HG03103 (cell line): ENCODE data around the gene PIGL.
"Not testable (repeated sequence)": the region's sequence is repeated elsewhere in the genome, so short reads cannot be mapped to it uniquely, and the experiment has no call there.

ENCODE experiments used
- ATAC-seq: cut with Tn5 transposase; IDR thresholded peaks from one replicate; pipeline ENCODE4 v1.9.1; 2021; ENCODE audit warnings: low read depth; ENCODE audit not compliant: unreplicated experiment

PIGL gene

DNA sequence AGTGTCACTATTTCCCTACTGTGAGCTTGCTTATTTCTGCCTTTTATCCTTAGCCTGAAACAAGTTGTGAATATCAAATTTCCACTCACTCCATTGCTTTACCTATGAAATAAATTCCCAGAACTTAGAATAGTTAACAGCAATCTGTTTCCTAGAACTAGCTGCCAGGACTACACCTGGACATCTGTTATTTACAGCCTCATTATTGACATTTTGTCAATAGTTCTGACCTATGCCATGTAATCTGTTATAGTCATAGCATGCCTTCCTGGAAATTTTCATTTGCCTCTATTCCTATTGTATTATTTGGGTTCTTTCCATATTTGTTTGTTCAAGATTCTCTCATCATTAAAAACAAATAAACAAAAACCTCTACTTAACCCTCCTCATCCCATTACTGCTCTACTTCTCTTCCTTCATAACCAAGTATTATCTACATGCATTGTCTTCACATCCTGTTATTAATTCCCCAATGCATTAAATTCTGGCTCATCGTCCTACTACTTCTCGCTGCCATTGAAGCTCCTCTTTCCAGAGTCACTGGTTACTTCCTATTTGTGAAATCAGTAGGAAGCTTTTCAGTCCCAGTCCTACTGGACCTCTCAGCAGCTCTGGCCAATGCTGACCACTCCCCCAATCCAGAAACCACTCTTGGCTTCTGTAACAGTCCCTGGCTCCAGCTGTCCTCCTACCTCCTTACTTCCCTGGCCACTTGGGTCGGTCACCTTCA is 55.3 kb downstream of the PIGL start:
- ATAC-seq, result no peak

DNA sequence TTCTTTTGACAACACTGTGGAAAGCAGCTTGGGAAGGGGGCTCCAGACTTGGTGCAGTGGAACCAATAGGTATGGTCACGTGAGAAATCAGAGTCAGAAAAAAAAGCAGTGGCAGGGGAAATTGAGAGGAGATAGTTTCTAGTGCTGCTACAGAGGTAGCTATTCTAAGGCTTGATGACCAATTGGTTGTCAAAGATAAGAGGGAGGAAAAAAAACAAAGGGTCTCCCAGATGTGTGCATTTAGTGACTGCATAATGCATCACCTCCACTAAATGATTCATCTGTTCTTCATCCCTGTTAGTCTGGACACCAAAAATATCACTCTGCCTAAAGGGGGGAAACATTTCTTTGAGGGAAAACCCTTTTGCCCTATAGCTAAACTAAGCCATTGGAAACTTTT is 56.5 kb downstream of the PIGL start:
- no peak for ATAC-seq

DNA sequence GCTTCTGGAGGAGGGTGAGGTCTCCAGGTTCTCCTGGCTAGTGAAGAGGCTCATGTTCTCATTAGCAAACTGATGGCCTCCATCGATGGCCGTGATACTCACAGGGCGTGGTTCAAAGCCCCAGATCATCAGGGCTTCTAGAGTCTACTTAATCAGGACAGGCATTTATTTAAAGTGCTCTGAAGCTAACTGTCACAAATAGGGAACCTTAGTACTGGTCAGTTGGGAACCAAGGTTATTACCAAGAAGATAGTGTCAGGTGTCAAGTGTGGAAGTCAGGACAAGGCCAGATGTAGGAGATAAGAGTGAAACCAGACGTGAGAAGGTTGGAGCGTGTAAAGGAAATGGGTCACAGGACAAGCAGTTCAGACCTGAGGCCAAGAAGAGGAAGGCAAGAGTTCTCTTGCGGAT is 56.9 kb downstream of the PIGL start:
- no peak for ATAC-seq

DNA sequence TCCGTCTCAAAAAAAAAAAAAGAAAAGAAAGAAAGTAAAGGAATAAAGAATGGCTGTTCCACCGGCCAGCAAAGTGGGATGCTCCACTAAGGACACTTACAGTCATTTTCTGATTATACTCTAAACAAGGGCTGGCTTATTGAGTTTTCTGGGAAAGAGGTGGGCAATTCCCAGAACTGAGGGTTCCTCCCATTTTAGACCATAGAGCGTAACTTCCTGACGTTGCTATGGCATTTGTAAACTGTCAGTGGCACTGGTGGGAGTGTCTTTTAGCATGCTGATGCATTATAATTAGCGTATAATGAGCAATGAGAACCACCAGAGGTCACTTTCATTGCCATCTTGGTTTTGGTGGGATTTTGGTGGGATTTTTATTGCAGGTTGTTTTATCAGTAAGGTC is 58.0 kb downstream of the PIGL start:
- no peak for ATAC-seq

DNA sequence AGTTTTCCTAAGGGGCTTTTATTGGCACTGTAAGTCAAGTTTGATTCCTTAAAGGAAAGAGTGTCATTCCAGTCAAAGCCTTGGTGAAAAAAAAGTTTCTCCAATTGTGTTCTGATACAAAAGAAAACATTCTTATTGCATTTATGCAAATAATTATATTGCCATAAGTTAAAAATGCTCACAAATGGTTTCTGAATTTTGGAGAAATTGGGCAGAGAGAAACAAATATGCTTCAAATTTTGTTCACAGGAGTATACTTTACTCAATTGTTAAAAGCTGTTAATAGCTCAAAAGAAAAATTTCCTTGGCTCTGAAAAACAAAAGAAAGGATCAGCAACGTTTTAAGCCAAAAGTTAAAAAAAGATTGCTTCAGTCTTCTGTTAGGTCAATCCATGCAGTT is 60.2 kb downstream of the PIGL start:
- ATAC-seq, result no peak

DNA sequence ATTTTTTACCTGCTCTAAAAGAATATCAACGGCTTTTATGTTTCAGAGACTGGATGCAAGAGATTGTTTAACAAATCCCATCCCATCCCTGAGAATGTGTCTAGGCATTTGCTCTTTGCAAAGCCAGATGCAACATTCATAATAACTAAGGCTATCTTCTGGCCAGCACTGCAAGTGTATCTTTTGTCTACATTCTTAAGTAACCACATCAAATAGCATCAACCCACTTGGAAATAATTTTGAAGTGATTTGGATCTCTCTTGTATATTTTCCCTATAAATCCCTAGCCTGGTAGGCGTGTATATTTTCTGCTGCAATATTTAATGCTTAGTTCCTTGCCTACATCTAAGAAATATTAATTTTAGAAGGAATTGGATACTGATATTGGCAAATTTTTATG is 64.3 kb downstream of the PIGL start:
- no peak for ATAC-seq

DNA sequence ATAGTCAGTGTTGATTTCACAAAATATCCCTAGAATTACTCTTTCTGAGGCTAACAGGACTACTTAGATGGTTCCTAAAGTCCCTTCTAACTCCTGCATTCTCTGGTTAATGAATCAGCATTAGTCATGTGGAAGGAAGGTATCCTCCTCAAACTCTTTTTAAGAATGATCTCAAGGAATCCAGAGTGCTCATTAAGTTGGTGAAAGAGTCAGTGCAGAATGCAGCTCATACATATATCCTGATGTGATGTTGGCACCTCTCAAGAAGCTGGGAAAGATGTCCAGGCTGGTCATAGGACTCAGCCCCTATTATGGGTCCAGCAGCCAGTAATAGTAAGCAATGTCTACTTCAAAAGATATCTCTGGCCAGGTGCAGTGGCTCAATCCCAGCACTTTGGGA is 65.5 kb downstream of the PIGL start:
- ATAC-seq, result no peak

DNA sequence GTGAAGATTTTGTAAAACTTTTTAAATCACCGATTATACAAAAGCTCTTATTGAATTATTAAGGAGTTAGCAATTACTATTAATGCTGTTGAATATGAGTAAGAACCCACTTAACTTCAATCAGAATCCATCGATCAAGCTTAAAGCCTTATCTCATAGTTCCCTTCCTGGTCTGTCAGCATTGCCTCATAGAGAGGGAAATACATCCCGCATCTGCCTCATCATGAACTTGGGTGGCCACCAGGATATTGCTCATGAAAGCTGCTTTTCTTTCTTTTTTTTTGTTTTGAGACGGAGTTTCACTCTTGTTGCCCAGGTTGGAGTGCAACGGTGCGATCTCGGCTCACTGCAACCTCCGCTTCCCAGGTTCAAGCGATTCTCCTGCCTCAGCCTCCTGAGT is 66.7 kb downstream of the PIGL start:
- ATAC-seq, result no peak

DNA sequence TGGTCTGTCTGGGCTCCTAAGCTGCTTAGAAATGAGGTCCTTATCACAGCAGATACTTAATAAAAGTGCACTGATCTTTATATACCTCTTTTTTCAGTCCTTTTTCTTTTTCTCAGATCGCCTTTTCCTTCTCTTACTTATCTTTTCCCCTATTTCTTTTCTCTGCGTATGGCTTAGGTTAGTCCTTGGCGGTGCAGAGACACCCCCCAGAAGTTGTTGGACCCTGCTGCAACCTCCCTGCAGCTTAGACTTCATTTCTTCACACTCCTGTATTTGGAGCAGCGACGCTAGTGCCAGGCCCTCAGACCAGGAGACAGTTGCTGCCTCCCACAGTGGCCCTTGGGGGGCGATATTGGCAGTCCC is 68.6 kb downstream of the PIGL start:
- ATAC-seq, result no peak

DNA sequence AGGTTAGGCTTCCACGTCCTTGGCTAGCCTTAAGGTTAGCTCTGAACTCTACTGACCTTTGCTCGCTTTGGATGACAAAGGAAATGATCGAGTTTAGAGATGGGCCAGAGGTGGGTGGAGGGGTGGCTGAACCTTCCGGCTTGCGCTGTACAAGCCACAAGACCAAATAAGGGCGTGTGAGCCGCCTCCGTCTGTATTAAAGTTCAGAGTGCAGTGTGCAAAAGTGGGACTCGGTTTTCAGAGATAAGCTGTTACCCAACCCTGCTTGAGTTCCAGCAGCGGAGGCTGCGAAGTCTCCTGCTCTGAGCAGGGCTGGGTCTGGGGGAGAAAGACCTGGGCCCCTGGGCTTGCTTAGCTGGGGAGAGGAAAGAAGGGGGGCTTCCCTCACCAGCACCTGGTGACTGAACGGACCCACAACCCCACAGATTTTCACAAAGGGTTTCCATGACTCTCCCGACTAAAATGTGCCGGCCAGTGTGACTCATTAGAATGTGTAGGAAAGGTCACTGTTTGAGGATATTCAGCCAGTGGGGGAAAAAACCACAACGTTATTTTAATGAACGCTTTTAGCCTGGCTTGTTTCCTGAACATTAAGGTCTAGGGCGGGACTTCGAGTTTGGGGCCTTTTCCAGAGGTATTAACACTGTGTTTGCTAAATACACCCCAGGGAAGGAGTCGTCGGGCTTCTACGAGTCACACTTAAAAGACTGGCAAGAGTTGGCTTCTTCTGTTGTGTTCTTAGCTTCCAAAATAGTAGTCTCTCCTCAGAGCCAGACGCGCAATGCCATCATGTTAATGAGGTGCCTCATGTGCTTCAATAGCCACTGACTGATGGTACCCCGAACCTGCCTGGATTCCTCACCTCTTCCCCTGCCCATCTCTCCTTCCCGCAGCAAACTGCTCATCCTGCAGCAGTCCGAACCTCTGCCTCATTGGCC is 69.3 kb downstream of the PIGL start:
- peak; percentile 85 for ATAC-seq

DNA sequence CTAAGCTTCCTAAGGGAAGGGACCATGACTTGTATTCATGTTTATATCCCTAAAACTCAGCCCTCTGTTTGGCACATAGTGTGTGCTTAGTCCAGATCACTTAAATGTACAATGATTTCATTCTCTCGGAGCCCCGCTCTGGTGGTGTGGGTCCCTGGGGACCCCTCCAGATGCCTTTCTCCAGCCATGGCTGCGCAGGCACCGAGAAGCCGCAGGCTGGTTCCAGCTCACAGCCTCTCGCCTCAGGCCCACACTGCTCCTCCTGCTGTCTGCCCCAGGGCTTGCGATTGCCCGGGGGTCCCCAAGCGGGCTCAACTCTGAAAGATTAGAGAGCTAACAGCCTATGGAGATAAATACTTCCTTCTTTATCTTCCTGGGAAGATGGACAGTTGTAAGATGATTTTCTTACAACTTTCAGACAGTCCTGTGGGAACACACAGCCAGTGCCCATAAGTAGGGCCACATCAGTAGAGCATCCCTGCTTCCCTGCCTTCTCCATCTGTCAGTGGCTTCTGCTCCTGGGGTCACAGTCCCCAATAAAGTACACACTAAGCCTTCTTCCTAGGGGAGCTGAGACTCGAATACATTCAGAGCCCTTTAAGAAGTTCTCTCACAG is 70.0 kb downstream of the PIGL start:
- peak; percentile 52 for ATAC-seq

DNA sequence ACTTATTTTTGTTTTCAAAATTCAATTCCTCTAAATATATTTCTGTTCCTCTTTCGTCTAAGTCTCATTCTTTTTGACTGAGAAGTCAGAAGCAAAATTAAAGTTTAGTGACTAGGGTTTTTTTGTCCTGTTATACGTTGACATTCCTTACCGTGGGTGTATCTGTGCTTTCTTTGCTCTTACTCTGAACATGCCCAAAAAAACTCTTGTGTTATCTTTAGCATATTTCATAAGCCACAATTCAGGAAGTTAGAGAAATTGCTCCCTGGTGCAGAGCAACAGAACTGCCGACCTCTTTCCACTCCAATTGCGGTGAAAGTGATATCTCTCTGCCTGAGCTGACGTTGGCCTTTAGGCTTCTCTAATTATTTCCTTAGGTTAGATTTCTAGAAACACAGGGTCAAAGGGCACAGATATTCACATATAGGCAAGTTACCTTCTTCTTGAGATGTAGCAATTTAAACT is 70.6 kb downstream of the PIGL start:
- no peak for ATAC-seq

DNA sequence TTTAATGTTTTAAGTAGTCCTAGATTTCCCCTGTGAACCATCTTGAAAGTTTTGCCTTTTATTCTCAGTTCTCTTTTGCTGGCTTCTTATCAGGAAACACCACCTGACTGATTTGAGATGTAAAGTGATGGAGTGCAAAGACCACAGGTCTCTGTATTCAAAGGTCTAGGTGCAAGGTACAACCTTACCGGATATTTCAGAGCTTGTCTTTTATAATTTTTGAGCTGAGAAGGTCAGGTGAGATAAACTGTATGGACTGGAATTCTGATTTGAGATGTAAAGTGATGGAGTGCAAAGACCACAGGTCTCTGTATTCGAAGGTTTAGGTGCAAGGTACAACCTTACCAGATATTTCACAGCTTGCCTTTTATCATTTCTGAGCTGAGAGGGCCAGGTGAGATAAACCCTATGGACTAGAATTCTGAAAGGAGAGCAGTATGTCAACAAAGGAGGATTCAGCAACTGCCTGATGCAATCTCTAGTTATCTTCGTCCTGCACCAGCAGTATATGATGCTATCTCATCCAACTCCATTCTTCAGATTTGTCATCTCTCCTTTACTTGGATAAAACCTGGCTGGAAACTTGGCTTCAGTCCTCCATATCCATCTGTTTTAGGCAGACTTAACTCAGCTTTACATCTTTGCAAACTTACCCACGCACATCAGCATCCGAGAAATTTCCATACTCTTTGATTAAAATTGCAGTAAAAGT is 72.0 kb downstream of the PIGL start:
- no peak for ATAC-seq

DNA sequence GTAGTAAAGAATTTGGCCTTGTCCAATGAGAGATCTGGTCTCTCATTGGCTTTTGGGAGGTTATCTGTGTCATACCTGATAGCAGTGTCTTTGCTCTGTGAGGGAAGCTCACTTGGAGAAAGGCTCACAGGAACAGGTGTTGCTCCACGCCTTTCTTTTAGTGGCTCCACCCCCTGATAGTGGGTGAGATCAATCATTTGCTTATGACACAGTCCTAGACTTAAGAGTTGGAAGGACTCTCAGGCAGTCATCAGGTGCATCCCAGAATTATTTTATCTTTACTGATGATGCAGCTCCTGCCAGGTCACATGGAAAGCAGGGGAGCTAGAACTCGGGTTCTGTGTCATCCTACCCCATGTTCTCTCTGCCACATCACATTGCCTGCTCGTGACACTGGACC is 76.9 kb downstream of the PIGL start:
- ATAC-seq, result no peak

DNA sequence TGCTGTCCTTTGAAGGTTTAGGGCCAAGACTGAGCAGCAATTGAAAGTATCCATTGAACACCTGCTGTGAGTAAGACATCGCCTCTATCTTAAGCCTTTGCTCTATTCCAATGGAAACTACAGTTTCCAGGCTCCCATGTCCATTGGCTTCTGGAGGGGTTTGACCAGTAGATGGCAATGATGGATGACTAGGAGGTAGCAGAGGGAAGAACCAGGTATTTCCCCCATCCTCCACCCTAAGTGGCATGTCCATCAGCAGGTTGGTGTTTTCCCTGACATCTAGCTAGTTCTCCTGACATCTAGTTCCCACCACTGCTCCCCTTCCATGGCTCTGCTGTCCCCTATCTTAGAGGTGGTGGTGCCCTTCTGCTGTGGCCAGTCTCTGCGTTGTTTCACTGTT is 77.5 kb downstream of the PIGL start:
- no peak for ATAC-seq

DNA sequence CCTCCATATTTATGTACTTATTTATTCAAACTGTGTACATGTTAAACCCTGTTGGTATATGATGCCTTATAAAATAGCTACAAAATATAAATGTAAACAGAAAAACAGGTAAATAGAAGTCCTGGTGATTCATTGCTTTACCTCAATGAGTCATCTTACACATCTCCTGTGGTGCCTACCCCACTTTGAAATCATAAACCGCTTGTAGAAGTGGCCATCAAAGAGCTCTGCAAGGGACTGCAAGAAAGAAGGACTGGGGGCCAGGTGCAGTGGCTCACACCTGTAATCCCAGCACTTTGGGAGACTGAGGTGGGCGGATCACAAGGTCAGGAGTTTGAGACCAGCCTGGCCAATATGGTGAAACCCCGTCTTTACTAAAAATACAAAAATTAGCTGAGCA is 79.1 kb downstream of the PIGL start:
- not testable (repeated sequence) for ATAC-seq

DNA sequence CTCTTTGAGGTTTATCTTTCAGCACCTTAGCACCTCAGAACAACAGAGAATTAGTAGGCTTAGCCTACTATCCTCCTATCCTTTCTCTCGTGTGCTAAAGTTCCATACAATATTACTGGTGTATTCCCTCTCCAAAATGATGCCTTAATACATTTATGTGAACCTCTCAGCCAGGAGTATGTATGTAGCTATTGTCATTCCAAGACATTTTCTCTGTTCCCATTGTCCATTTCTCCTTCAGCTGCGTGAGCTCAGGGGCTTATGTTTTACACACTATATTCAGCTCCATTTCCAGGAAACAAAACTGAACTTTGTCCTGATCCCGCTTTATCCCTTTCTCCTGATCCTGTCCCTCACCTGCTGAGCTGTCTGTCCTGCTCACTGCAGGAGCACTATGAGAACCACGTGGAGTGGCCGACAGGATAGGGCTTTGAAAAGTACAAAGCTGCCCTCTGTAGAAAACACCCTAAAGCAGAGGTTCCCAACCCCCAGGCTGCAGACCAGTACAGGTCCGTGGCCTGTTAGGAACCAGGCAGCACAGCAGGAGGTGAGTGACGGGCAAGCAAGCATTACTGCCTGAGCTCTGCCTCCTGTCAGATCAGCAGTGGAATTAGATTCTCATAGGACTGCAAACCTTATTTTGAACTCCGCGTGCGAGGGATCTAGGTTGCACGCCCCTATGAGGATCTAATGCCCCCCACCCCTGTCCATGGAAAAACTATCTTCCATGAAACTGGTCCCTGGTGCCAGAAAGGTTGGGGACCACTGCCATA is 80.5 kb downstream of the PIGL start:
- ATAC-seq, result no peak

DNA sequence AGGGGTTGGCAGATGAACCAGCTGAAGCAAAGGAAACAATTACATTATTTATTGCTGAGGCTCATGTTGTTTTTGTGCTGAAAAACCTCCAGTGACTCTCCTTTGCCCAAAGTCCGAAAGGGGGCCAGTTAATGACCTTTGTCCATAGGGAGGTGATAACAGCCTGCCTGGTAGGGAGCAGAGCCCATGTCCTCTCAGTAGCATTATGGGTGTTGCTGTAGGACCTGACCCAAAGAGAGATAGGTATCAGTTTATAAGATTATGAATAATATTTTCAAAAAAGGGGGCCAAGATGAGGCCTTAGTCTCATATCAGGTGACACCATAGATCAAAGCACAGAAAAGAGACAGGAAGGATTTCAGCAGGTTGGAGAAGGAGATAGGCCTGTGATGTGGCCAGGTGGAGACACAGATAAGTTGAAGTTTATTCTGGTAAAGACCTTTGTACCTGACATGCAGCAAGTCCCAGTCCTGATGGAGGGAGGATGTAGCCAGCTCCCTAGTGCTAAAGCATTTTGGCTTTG is 81.2 kb downstream of the PIGL start:
- ATAC-seq, result no peak

DNA sequence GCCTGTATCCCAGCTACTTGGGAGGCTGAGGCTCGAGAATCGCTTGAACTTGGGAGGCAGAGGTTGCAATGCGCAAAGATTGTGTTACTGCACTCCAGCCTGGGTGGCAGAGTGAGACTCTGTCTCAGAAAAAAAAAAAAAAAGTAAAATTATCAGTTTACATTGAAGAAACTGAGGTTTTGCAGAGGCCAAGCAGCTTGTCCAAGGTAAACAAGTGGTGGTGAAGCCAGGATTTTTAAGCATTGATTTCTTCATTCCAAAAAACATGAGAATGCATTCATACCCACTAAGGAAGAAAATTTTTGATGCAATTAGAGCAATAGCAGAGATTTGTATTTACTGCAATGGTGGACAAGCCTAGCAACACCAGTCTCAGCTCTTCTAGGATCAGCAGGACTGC is 83.5 kb downstream of the PIGL start:
- no peak for ATAC-seq
